A549 (cell line): ENCODE results near the gene ODF4.

Source experiments
- CHD2 ChIP-seq: fragments of 150-350 bp; IDR thresholded peaks from 2 replicates; pipeline ENCODE4 v1.6.1; 2014; ENCODE audit warnings: low read length; ENCODE audit not compliant: partially characterized antibody
- EHMT2 ChIP-seq: fragments of 200-600 bp; sonication (generic); IDR thresholded peaks from 2 replicates; pipeline ENCODE4 v1.6.1; 2016; ENCODE audit warnings: antibody characterized with exemption, low read depth, mild to moderate bottlenecking, moderate library complexity
- KDM1A ChIP-seq: fragments of 200-600 bp; sonication (generic); IDR thresholded peaks from 2 replicates; pipeline ENCODE4 v1.6.1; 2016; ENCODE audit warnings: low read depth, mild to moderate bottlenecking
- POLR2A ChIP-seq: IDR thresholded peaks from 2 replicates; pipeline ENCODE4 v1.6.1; 2012; ENCODE audit warnings: mild to moderate bottlenecking, low read length
- TF ChIP-seq, protein P1 (sequence below): fragments of >200 bp; sonication (Bioruptor Twin); formaldehyde crosslinking; IDR thresholded peaks from 3 replicates; pipeline ENCODE4 v1.5.1; 2016
- TF ChIP-seq, protein P2 (sequence below): fragments of 200-600 bp; sonication (generic); IDR thresholded peaks from 2 replicates; pipeline ENCODE4 v1.6.1; 2016; ENCODE audit warnings: antibody characterized with exemption, mild to moderate bottlenecking, moderate library complexity

DNA sequence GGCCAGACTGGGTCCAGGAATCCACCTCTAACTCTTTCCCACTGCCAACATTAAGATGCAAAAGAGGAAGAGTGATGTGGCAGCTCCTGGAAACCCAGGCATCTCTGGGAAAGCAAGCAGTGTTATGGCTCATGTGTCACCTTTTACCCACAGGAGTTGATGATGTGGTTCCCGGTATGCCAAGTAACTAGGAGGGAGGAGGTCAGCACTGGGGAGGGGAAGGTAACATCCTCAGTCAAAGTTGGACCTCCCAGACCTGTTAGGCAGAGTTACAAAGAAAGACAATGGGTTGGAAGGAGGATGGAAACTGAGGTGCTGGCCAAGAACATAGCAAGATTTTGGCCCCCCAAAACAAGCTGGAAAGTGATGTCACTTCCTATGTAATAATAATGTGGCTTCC is 25.5 kb downstream of the ODF4 start:
- TF ChIP-seq, protein P1, sequence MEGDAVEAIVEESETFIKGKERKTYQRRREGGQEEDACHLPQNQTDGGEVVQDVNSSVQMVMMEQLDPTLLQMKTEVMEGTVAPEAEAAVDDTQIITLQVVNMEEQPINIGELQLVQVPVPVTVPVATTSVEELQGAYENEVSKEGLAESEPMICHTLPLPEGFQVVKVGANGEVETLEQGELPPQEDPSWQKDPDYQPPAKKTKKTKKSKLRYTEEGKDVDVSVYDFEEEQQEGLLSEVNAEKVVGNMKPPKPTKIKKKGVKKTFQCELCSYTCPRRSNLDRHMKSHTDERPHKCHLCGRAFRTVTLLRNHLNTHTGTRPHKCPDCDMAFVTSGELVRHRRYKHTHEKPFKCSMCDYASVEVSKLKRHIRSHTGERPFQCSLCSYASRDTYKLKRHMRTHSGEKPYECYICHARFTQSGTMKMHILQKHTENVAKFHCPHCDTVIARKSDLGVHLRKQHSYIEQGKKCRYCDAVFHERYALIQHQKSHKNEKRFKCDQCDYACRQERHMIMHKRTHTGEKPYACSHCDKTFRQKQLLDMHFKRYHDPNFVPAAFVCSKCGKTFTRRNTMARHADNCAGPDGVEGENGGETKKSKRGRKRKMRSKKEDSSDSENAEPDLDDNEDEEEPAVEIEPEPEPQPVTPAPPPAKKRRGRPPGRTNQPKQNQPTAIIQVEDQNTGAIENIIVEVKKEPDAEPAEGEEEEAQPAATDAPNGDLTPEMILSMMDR = no peak
- TF ChIP-seq KDM1A = no peak
- TF ChIP-seq CHD2 = no peak
- no peak for TF ChIP-seq EHMT2
- TF ChIP-seq, protein P2, sequence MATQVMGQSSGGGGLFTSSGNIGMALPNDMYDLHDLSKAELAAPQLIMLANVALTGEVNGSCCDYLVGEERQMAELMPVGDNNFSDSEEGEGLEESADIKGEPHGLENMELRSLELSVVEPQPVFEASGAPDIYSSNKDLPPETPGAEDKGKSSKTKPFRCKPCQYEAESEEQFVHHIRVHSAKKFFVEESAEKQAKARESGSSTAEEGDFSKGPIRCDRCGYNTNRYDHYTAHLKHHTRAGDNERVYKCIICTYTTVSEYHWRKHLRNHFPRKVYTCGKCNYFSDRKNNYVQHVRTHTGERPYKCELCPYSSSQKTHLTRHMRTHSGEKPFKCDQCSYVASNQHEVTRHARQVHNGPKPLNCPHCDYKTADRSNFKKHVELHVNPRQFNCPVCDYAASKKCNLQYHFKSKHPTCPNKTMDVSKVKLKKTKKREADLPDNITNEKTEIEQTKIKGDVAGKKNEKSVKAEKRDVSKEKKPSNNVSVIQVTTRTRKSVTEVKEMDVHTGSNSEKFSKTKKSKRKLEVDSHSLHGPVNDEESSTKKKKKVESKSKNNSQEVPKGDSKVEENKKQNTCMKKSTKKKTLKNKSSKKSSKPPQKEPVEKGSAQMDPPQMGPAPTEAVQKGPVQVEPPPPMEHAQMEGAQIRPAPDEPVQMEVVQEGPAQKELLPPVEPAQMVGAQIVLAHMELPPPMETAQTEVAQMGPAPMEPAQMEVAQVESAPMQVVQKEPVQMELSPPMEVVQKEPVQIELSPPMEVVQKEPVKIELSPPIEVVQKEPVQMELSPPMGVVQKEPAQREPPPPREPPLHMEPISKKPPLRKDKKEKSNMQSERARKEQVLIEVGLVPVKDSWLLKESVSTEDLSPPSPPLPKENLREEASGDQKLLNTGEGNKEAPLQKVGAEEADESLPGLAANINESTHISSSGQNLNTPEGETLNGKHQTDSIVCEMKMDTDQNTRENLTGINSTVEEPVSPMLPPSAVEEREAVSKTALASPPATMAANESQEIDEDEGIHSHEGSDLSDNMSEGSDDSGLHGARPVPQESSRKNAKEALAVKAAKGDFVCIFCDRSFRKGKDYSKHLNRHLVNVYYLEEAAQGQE = no peak
- TF ChIP-seq POLR2A = no peak
